GM13977 (cell line): Measurements from ENCODE around the gene TSHZ2.

Experiments
- DNase-seq: peaks from one replicate; pipeline ENCODE4 v3.0.0; 2012; ENCODE audit warnings: low spot score
- in situ Hi-C: fragments of 300-500 bp; cut with MboI; formaldehyde crosslinking; loops from one replicate; pipeline ENCODE4 v1.12.0; 2022; ENCODE audit warnings: low sequenced_read_pairs, low pct_unique_long_range_greater_than_20kb, mixed read lengths, inconsistent platforms; ENCODE audit not compliant: unreplicated experiment
- TF ChIP-seq, protein P1 (sequence below): IDR thresholded peaks from 2 replicates; pipeline ENCODE4 v1.5.1; 2012; ENCODE audit warnings: mild to moderate bottlenecking, control low read depth; ENCODE audit not compliant: insufficient read depth; ENCODE audit errors: extremely low read depth, missing control alignments

Gene TSHZ2

DNA sequence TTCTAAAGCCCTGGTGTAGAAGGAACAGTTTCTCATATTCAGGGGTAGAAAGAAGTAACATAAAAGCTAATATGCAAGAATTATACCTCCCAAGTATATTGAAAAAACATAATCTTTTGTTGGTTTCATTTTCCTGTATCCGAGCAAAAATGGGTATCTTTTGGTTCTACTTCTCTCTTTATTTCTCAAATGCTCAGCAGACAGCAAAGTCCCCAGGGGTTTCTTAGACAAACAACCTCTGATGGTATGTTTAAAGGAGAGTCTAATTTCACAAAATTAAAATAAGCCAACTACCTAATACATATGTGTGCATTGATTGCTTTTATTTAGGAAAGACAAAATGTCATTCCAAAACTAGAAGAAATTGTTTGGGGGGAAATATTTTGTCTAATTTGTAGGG lies 131.0 kb downstream of the TSHZ2 start:
- no peak for DNase-seq
- in situ Hi-C loops = no loop called here
- TF ChIP-seq, protein P1, sequence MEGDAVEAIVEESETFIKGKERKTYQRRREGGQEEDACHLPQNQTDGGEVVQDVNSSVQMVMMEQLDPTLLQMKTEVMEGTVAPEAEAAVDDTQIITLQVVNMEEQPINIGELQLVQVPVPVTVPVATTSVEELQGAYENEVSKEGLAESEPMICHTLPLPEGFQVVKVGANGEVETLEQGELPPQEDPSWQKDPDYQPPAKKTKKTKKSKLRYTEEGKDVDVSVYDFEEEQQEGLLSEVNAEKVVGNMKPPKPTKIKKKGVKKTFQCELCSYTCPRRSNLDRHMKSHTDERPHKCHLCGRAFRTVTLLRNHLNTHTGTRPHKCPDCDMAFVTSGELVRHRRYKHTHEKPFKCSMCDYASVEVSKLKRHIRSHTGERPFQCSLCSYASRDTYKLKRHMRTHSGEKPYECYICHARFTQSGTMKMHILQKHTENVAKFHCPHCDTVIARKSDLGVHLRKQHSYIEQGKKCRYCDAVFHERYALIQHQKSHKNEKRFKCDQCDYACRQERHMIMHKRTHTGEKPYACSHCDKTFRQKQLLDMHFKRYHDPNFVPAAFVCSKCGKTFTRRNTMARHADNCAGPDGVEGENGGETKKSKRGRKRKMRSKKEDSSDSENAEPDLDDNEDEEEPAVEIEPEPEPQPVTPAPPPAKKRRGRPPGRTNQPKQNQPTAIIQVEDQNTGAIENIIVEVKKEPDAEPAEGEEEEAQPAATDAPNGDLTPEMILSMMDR = no peak

DNA sequence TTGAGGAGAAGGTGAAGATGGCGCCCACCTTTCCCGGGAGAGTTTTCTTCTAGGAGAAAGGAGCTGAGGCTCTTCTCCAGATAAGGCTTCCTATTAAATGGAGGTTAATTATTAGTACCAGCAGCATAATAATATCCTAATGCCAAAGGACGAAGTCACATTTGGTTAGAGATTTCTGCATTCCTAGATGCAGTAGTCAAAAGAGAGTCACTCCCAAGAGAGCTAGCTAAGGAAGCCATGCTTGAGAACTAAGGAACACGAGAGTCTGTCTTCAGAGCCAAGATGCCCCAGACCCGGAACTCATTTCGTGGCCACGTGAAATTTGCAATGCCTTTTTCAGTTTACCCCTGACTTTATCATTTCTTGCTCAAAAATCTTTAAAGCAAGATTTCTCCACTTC lies 132.7 kb downstream of the TSHZ2 start:
- in situ Hi-C loops = no loop called here
- TF ChIP-seq, protein P1 = no peak
- DNase-seq = no peak

DNA sequence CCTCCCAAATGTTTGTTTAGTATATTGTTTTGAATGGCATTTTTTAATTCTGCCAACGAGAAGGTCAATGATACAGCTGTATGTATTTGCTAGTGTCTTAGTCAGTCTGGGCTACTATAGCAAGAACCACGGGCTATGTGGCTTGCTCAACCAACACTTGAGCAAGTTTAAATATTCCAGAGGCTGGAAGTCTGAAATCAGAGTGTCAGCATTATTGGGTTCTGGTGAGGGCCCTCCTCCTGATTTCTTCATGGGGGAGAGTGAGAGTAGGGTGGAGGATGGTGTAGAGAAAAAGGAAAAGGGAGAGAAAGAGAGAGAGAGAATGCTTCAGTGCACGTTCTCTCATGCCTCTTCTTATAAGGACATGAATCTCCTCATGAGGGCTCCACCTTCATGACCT lies 144.6 kb downstream of the TSHZ2 start:
- in situ Hi-C loops = no loop called here
- no peak for DNase-seq
- TF ChIP-seq, protein P1 = no peak

DNA sequence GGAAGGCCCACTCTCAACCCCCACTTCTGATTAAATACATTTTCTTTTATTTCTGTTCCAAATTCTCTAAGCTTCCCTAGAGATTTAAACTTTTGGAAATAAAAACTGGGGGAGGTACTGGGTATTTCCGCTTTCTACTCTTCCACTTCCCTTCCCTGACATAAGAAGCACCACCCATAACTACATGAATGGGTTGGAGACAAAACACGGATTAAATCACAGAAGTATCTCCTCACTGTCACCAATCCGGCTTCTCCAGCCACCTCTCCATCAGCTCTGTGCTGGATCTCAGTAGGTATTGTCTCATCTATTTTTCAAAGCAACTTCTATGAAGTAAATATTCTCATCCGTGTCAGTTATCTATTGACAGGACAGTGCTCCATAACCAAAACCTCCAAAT lies 150.7 kb downstream of the TSHZ2 start:
- in situ Hi-C loops = no loop called here
- DNase-seq = no peak
- TF ChIP-seq, protein P1 = no peak

DNA sequence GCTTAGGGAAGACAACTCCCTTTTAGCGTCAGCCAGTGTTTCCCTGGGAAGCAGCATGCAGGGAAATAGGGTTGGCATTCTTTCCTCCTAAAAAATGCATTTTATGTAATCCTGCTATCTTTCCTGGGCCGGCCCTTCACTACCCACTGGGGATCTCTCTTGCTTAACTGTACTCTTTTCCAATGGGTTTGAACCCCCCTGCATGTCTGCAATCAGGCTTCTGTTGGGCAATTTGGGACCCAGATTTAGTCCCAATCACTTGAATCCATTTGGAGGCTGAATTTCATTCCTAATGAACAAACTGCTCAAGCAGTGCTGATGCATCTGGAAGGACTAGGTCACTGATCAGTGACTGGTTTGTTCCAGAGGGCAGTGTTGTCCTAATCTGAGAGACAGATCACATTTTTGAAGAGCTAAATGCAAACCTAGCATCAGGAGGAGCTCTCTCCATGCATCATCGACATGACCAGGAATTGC lies 152.0 kb downstream of the TSHZ2 start:
- TF ChIP-seq, protein P1 = no peak
- DNase-seq = no peak
- in situ Hi-C loops = no loop called here

DNA sequence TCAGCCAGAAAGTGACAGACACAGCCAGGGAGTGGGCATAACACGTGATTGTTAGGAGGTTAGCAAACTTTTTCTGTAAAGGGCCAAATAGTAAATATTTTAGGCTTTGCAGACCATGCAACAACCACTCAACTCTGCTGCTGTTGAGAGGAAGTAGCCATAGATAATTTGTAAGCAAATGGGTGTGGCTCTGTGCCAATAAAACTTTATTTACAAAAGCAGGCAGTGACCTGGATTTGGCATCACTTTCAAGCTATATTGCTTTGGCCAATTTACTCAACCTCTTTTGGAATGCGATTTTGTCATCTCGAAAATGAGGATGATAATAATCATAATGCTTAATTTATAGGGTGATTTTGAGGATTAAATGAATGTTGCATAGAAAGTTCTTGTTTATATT lies 152.6 kb downstream of the TSHZ2 start:
- TF ChIP-seq, protein P1 = no peak
- in situ Hi-C loops = no loop called here
- DNase-seq = no peak

DNA sequence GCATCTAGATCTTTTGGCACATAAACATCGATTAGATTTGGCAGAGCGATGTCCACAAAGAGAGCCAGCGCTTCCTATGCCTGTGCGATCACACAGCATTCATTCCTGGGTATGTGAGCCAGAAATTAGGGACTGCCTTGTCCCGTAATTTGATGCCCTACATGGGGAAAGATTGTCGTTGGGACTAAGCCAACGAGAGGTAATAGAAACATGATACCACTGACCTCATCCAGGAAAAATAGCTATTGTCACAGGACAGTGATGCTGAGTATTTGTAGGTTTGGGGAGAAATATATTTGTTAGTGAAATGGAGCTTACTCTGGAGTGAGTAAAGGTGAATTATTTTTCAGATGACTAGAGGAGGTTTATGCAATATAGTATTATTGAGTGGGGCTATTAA lies 154.0 kb downstream of the TSHZ2 start:
- TF ChIP-seq, protein P1 = no peak
- no peak for DNase-seq
- in situ Hi-C loops = no loop called here
